OCI-LY1 (cell line): ENCODE results near the gene RFK.

Experiments used
- H2AFZ ChIP-seq: fragments of 200-600 bp; sonication (generic), shearing (Covaris generic); 2 replicates; pipeline ENCODE4 v1.6.0; 2014; ENCODE audit warnings: antibody characterized with exemption, mild to moderate bottlenecking, low read length
- H3F3A ChIP-seq: fragments of 200-600 bp; sonication (generic), shearing (Covaris generic); 2 replicates; pipeline ENCODE4 v1.6.0; 2014; ENCODE audit warnings: mild to moderate bottlenecking, antibody characterized with exemption, low read length, moderate library complexity; ENCODE audit not compliant: insufficient read depth
- H3K27ac ChIP-seq: fragments of 200-600 bp; sonication (generic); 2 replicates; pipeline ENCODE4 v1.5.1; 2014; ENCODE audit warnings: low read length, mixed run types, mild to moderate bottlenecking, low read depth; ENCODE audit not compliant: poor library complexity, severe bottlenecking
- H3K27me3 ChIP-seq: fragments of 200-600 bp; sonication (generic); 2 replicates; pipeline ENCODE4 v1.6.0; 2014; ENCODE audit warnings: antibody characterized with exemption, mild to moderate bottlenecking, low read length, moderate library complexity; ENCODE audit not compliant: insufficient read depth
- H3K36me3 ChIP-seq: fragments of 200-600 bp; sonication (generic); 2 replicates; pipeline ENCODE4 v1.6.1; 2014; ENCODE audit warnings: mild to moderate bottlenecking, antibody characterized with exemption, low read length, moderate library complexity, mixed read lengths; ENCODE audit not compliant: insufficient read depth
- H3K4me1 ChIP-seq: fragments of 200-600 bp; sonication (generic); 2 replicates; pipeline ENCODE4 v1.5.1; 2014; ENCODE audit warnings: mild to moderate bottlenecking, low read length, moderate library complexity; ENCODE audit not compliant: insufficient read depth, severe bottlenecking
- H3K4me2 ChIP-seq: fragments of 200-600 bp; sonication (generic), shearing (Covaris generic); 2 replicates; pipeline ENCODE4 v1.6.1; 2014; ENCODE audit warnings: low read length
- H3K4me3 ChIP-seq: fragments of 200-600 bp; sonication (generic); 2 replicates; pipeline ENCODE4 v1.5.1; 2014; ENCODE audit warnings: low read length, low read depth, mild to moderate bottlenecking, mixed read lengths; ENCODE audit not compliant: poor library complexity, severe bottlenecking
- H3K79me2 ChIP-seq: fragments of 200-600 bp; shearing (Covaris generic); 2 replicates; pipeline ENCODE4 v1.6.1; 2016; ENCODE audit warnings: mixed run types, low read length, mixed read lengths; ENCODE audit not compliant: insufficient read depth
- H3K9ac ChIP-seq: fragments of 200-600 bp; sonication (generic), shearing (Covaris generic); 2 replicates; pipeline ENCODE4 v1.6.1; 2014; ENCODE audit warnings: mild to moderate bottlenecking, low read length, mixed read lengths
- H3K9me2 ChIP-seq: fragments of 200-600 bp; sonication (generic), shearing (Covaris generic); 2 replicates; pipeline ENCODE4 v1.6.1; 2014; ENCODE audit warnings: low read depth, mild to moderate bottlenecking, low read length, mixed read lengths
- H3K9me3 ChIP-seq: fragments of 200-600 bp; shearing (Covaris generic); 2 replicates; pipeline ENCODE4 v1.6.1; 2014; ENCODE audit warnings: low read length, mixed read lengths
- H4K20me1 ChIP-seq: fragments of 200-600 bp; sonication (generic), shearing (Covaris generic); 2 replicates; pipeline ENCODE4 v1.6.0; 2016; ENCODE audit warnings: mild to moderate bottlenecking, low read length; ENCODE audit not compliant: insufficient read depth
- CTCF ChIP-seq: fragments of 200-600 bp; sonication (generic), shearing (Covaris generic); IDR thresholded peaks from 2 replicates; pipeline ENCODE4 v1.5.1; 2017; ENCODE audit warnings: mild to moderate bottlenecking, antibody characterized with exemption, low read length, moderate library complexity, mixed read lengths
- EZH2 ChIP-seq: fragments of 200-600 bp; sonication (generic), shearing (Covaris generic); IDR thresholded peaks from 2 replicates; pipeline ENCODE4 v1.8.0; 2017; ENCODE audit warnings: borderline replicate concordance, mixed run types, mild to moderate bottlenecking, antibody characterized with exemption, low read length, moderate library complexity, mixed read lengths

Gene RFK

GRCh38 chr9:76425677-76426453 lies 31.6 kb upstream of the RFK start:
- TF ChIP-seq EZH2 (no peak), CTCF (no peak)
- H3K4me2 ChIP-seq = no peak overlapping the region

GRCh38 chr9:76424491-76424890 lies 30.3 kb upstream of the RFK start:
- H3K79me2 ChIP-seq = no peaks in the 10 kb centered on the region
- no peaks in the 10 kb centered on the region for H3K27me3 ChIP-seq
- no peak overlapping the region for H3K4me3 ChIP-seq
- no peak overlapping the region for H3K27ac ChIP-seq
- no peaks in the 10 kb centered on the region for H3K4me1 ChIP-seq
- H3K9me3 ChIP-seq = no peaks in the 10 kb centered on the region
- no peak for TF ChIP-seq CTCF
- no peak for TF ChIP-seq EZH2
- no peak overlapping the region for H3K4me2 ChIP-seq
- H4K20me1 ChIP-seq = no peaks in the 10 kb centered on the region
- H3K36me3 ChIP-seq = no peaks in the 10 kb centered on the region
- H2AFZ ChIP-seq = no peak overlapping the region
- H3F3A ChIP-seq = no peaks in the 10 kb centered on the region
- H3K9me2 ChIP-seq = no peaks in the 10 kb centered on the region
- H3K9ac ChIP-seq = no peak overlapping the region

More at GRCh38 chr9:76425677-76426453, 31.6 kb upstream of the RFK start:
- H3F3A ChIP-seq = no peaks in the 10 kb centered on the region
- no peaks in the 10 kb centered on the region for H3K9me3 ChIP-seq
- H3K4me3 ChIP-seq = no peak overlapping the region
- H3K9me2 ChIP-seq = no peaks in the 10 kb centered on the region
- no peaks in the 10 kb centered on the region for H3K79me2 ChIP-seq
- no peaks in the 10 kb centered on the region for H3K27me3 ChIP-seq
- no peaks in the 10 kb centered on the region for H4K20me1 ChIP-seq
- H3K9ac ChIP-seq = no peak overlapping the region
- no peaks in the 10 kb centered on the region for H3K36me3 ChIP-seq
- no peak overlapping the region for H2AFZ ChIP-seq
- H3K27ac ChIP-seq = no peak overlapping the region
- H3K4me1 ChIP-seq = no peaks in the 10 kb centered on the region

DNA sequence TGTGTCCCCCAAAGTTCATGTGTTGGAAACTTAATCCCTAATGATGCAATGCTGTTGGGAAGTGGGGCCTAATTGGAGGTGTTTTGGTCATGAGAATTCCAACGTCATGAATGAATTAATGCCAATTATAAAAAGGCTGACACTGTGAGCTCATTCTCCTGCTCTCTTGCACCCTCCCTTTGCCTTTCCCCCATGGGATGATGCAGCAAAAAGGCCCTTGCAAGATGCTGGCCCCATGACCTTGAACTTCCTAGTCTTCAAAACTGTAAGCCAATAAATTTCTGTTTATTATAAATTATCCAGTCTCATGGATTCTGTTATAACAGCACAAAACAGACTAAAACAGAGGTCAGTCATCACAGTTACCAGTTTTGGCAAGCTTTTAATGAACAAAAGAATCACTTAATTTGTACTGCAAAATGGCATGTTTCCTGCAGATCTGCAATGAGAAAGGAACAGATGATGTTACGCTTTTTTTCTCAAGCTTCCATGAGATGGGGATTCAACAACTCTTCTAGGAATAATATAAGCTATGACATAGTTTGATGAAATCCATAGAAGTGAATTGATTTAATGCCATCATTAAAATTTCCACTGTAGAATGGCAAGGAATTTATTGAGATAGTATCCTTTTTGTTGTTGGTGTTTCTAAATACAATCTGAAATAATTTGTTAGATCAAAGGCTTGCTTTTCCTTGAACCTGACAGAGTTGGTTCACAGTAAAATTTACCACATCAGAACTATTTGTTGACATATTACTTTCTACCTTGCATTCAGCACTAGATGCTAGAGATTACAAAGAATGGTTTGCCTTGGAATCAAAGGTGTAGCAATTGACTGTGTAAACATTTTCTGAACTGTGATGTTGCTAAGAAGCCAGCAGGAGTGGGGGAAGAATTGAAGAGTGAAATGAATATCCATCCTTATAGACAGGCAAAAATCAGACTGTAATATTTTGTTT lies 29.3 kb upstream of the RFK start:
- Histone ChIP-seq H3K9me3 (no peaks in the 10 kb centered on the region), H3K36me3 (no peaks in the 10 kb centered on the region), H3K9me2 (no peaks in the 10 kb centered on the region), H2AFZ (no peak overlapping the region), H3K79me2 (no peaks in the 10 kb centered on the region), H3F3A (no peaks in the 10 kb centered on the region), H3K4me2 (no peak overlapping the region), H3K4me3 (no peak overlapping the region), H4K20me1 (no peaks in the 10 kb centered on the region), H3K9ac (no peak overlapping the region), H3K27me3 (no peaks in the 10 kb centered on the region), H3K4me1 (no peaks in the 10 kb centered on the region), H3K27ac (no peak overlapping the region)
- TF ChIP-seq EZH2 (no peak), CTCF (no peak)
